K562 (cell line): ENCODE data around the gene CDC45. TPM values are rescaled to one million over a fixed set of nuclear protein-coding genes. Genes with fewer than 3 reads are reported as not detected.

ENCODE experiments used
- ATAC-seq: fragments of 200-7000 bp; cut with Tn5 transposase; 3 replicates; pipeline ENCODE4 v1.9.1; 2020; ENCODE audit warnings: moderate library complexity
- BruUV-seq: library from RNA; stranded (reverse); fragments of 400-500 nt; replicated peaks from 2 replicates; lab custom pipeline; 2021; lab: Mats Ljungman, UMichigan
- CTCF ChIA-PET: fragments of 300-600 bp; formaldehyde crosslinking; extraction: SDS; loops from one replicate; lab custom pipeline; 2021; ENCODE audit warnings: low intra/inter-chr PET ratio; lab: Yijun Ruan, JAX
- POLR2A ChIA-PET: fragments of 300-600, 350-650 bp; sonication (Branson Sonifier 250); formaldehyde crosslinking; extraction: SDS; loops from one replicate; lab custom pipeline; 2021; ENCODE audit warnings: antibody characterized with exemption, inconsistent platforms; lab: Yijun Ruan, JAX
- DNase-seq, 4 experiments: peaks; one replicate each; pipeline versions ENCODE4 v3.0.0 to v3.0.0-alpha.2; 2011 to 2018; ENCODE audit warnings: low spot score in 3 of 4, mixed read lengths in 3 of 4; ENCODE audit errors: extremely low read depth in 1 of 4
- FAIRE-seq: peaks from 2 replicates; lab custom pipeline; 2011; peaks lifted over from hg19 to GRCh38; lab: Jason Lieb, UNC
- H2AFZ ChIP-seq: 2 replicates; pipeline ENCODE4 v1.6.0; 2011; ENCODE audit warnings: low read depth, low read length, control low read depth, inconsistent platforms
- H3K27ac ChIP-seq: fragments of 200-600 bp; 3 replicates; pipeline ENCODE4 v1.8.0; 2011; ENCODE audit warnings: low read depth, mild to moderate bottlenecking, control low read depth, inconsistent platforms, low read length, moderate library complexity, mixed read lengths; ENCODE audit errors: extremely low read depth
- H3K27me3 ChIP-seq, 2 experiments: fragments of 300-600 bp in 1 of 2; 2 replicates in 1 of 2; 3 replicates in 1 of 2; pipeline versions ENCODE4 v1.6.0 to v1.8.0; 2011; ENCODE audit warnings: inconsistent platforms in 2 of 2, low read length in 2 of 2, mild to moderate bottlenecking in 1 of 2, mixed read lengths in 1 of 2, moderate library complexity in 1 of 2; ENCODE audit not compliant: control insufficient read depth in 2 of 2, insufficient read depth in 2 of 2
- H3K36me3 ChIP-seq: fragments of 300-600 bp; 3 replicates; pipeline ENCODE4 v1.8.0; 2011; ENCODE audit warnings: mild to moderate bottlenecking, low read length, inconsistent platforms; ENCODE audit not compliant: control insufficient read depth, insufficient read depth
- H3K4me1 ChIP-seq, 2 experiments: fragments of 200-600 bp in 1 of 2; replicated peaks in 1 of 2; 2 replicates in 1 of 2; 3 replicates in 1 of 2; pipeline versions ENCODE4 v1.5.1 to v1.8.0; 2011; ENCODE audit warnings: inconsistent platforms in 2 of 2, low read length in 2 of 2, mild to moderate bottlenecking in 1 of 2, mixed read lengths in 1 of 2, moderate library complexity in 1 of 2; ENCODE audit not compliant: control insufficient read depth in 2 of 2, insufficient read depth in 2 of 2
- H3K4me2 ChIP-seq: 2 replicates; pipeline ENCODE4 v1.6.1; 2011; ENCODE audit warnings: low read length, control low read depth, inconsistent platforms, mixed read lengths; ENCODE audit not compliant: insufficient read depth
- H3K4me3 ChIP-seq: fragments of 200-600 bp; sonication (generic), shearing (Covaris generic); 2 replicates; pipeline ENCODE4 v1.5.1; 2016; ENCODE audit warnings: control low read depth, inconsistent platforms
- H3K79me2 ChIP-seq: fragments of 200-600 bp; 3 replicates; pipeline ENCODE4 v1.8.0; 2011; ENCODE audit warnings: low read length, inconsistent platforms; ENCODE audit not compliant: control insufficient read depth, insufficient read depth
- H3K9ac ChIP-seq, 2 experiments: 2 replicates each; pipeline versions ENCODE4 v1.6.0 to v1.6.1; 2011; ENCODE audit warnings: low read depth in 2 of 2, low read length in 2 of 2, control low read depth in 1 of 2, inconsistent platforms in 1 of 2, mild to moderate bottlenecking in 1 of 2, mixed read lengths in 1 of 2; ENCODE audit not compliant: insufficient read depth in 1 of 2
- H3K9me1 ChIP-seq: one replicate; pipeline ENCODE4 v1.6.0; 2011; ENCODE audit warnings: inconsistent platforms, mild to moderate bottlenecking, low read length, moderate library complexity; ENCODE audit not compliant: control insufficient read depth, insufficient read depth
- H3K9me3 ChIP-seq: replicated peaks from 2 replicates; pipeline ENCODE4 v1.5.1; 2011; ENCODE audit warnings: low read depth, low read length, inconsistent platforms; ENCODE audit not compliant: control insufficient read depth, insufficient read depth
- H4K20me1 ChIP-seq: replicated peaks from 2 replicates; pipeline ENCODE4 v1.6.1; 2011; ENCODE audit warnings: low read length, inconsistent platforms, mixed read lengths; ENCODE audit not compliant: control insufficient read depth, insufficient read depth
- DLX4 ChIP-seq: fragments of 250-450 bp; sonication (Bioruptor Pico); IDR thresholded peaks from 2 replicates; pipeline ENCODE4 v1.6.1; 2021; ENCODE audit warnings: mild to moderate bottlenecking
- POLR2G ChIP-seq: fragments of 200-400 bp; formaldehyde crosslinking; IDR thresholded peaks from 2 replicates; pipeline ENCODE4 v1.6.1; 2017; ENCODE audit warnings: low read depth, mild to moderate bottlenecking, antibody characterized with exemption, low read length, moderate library complexity
- SIRT6 ChIP-seq: IDR thresholded peaks from one replicate; pipeline ENCODE4 v1.6.1; 2012; ENCODE audit warnings: low read depth, mild to moderate bottlenecking, control low read depth, inconsistent platforms, low read length, moderate library complexity
- ZBTB40 ChIP-seq, 2 experiments: fragments of 450-650 bp in 1 of 2; sonication (generic) in 1 of 2; formaldehyde crosslinking in 1 of 2; IDR thresholded peaks; 2 replicates each; pipeline versions ENCODE4 v1.7.1 to v1.9.0; 2016 to 2022; ENCODE audit warnings: inconsistent platforms in 1 of 2, mild to moderate bottlenecking in 1 of 2, missing genetic modification reagents in 1 of 2
- ZC3H11A ChIP-seq: IDR thresholded peaks from 2 replicates; pipeline ENCODE4 v1.6.1; 2012; ENCODE audit warnings: low read depth, low read length, improper control_type of control experiment
- ZNF217 ChIP-seq: sonication (generic); formaldehyde crosslinking; IDR thresholded peaks from 2 replicates; pipeline ENCODE4 v1.8.0; 2022; ENCODE audit warnings: mild to moderate bottlenecking, missing genetic modification reagents
- ZNF668 ChIP-seq: fragments of 250-450 bp; sonication (Bioruptor Pico); IDR thresholded peaks from 2 replicates; pipeline ENCODE4 v1.8.0; 2022; ENCODE audit warnings: mild to moderate bottlenecking, inconsistent platforms
- WGBS: fragments of 100-300 bp; shearing (Covaris generic); methylation state at CpG from one replicate; pipeline ENCODE4 v1.1.6; 2016; ENCODE audit warnings: low coverage, mixed read lengths; ENCODE audit not compliant: insufficient coverage; ENCODE audit errors: missing lambda C conversion rate; 5-methylcytosine and 5-hydroxymethylcytosine counted together
- in situ Hi-C: fragments of 300-500 bp; cut with MboI; formaldehyde crosslinking; loops from 4 replicates; pipeline ENCODE4 v1.15.0; 2018; ENCODE audit warnings: inconsistent platforms, mixed read lengths
- intact Hi-C: fragments of 100-400 bp; cut with micrococcal nuclease; formaldehyde crosslinking; loops from 2 replicates; pipeline ENCODE4 v1.14.2; 2022
- polyA plus RNA-seq, 8 experiments: library from polyadenylated mRNA; depleted of rRNA in 4 of 8; stranded (reverse) in 5 of 8; unstranded in 3 of 8; fragments of >200 nt; fragmentation: Nextera tagmentation in 2 of 8; fragmentation: Illumina TruSeq in 1 of 8; extraction: Ambion mirVana in 2 of 8; extraction: Trizol in 1 of 8; gene quantifications; 2 replicates each; pipeline versions ENCODE4 v1.2.1 to v1.2.3, GENCODE V29; 2011 to 2014; ENCODE audit warnings: inconsistent platforms in 1 of 8, missing spikeins in 1 of 8
- total RNA-seq, 7 experiments: library from RNA; depleted of rRNA in 6 of 7; stranded (reverse); fragments of >200 nt in 6 of 7; fragmentation: Illumina TruSeq in 2 of 7; extraction: Trizol in 2 of 7; gene quantifications; 2 replicates each; pipeline versions ENCODE4 v1.2.1 to v1.2.3, GENCODE V29; 2011 to 2021; ENCODE audit warnings: low replicate concordance in 1 of 7
- TF ChIP-seq, protein P1 (sequence below): sonication (generic); formaldehyde crosslinking; IDR thresholded peaks from 2 replicates; pipeline ENCODE4 v1.8.0; 2022; ENCODE audit warnings: missing genetic modification reagents, mild to moderate bottlenecking, borderline replicate concordance
- TF ChIP-seq, protein P2 (sequence below): sonication (generic); formaldehyde crosslinking; IDR thresholded peaks from 2 replicates; pipeline ENCODE4 v1.8.1; 2023; ENCODE audit warnings: mild to moderate bottlenecking, missing genetic modification reagents, moderate library complexity

The CDC45 gene
- total and polyA plus RNA-seq, 9 of the 15 experiments (the other 6 are each of a cell fraction or from before 2014, with no cell fraction given): 251 to 580 (median 410) TPM

DNA sequence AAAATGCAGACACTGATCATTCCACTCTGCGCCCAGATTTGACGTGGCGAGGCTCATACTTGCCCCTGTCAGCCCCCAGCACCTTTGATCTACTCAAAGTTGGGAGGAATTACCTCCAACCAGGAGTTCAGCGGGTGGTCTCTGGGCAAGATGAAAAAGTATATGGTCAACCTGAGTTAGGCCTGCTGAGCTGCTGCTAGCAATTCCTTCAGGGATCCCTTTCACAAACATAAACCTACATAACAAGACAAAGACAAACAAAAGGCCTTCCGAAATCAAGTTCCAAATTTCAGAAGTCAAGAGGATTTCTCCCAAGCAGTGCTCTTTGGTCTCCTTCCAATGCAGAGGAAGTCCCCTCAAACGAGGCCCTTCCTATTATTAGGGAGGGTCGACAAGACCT, 23.6 kb downstream of the CDC45 start:
- no peak overlapping the region for H2AFZ ChIP-seq
- FAIRE-seq (no peak), DNase-seq (no peak), ATAC-seq (no peak)
- peaks cover 0 to 5% of the 10 kb centered on the region in 2 experiments; a peak in 1 of 5 replicates for H3K4me1 ChIP-seq
- no peaks in the 10 kb centered on the region for H3K27me3 ChIP-seq
- POLR2A ChIA-PET: interaction anchor here (0.6 to 3.9 kb wide), 14 partner anchors 9 to 161 kb away, joined by 3 to 33 read pairs (median 4); partner anchors contain the start of genes CDC45 and UFD1
- in situ Hi-C loops: loop anchor here (10.0 kb wide), 1 partner anchor 841 kb away; no protein-coding TSS in a partner anchor
- CTCF ChIA-PET: no interaction called here
- H4K20me1 ChIP-seq: peaks cover 10% of the 10 kb centered on the region; the same call in 1 of the 2 replicates
- intact Hi-C loops: no loop called here
- no peaks in the 10 kb centered on the region for H3K79me2 ChIP-seq
- no peaks in the 10 kb centered on the region for H3K9me1 ChIP-seq
- H3K27ac ChIP-seq: no peak overlapping the region
- no peaks in the 10 kb centered on the region for H3K9me3 ChIP-seq
- no peak overlapping the region for H3K9ac ChIP-seq
- no peak overlapping the region for H3K4me2 ChIP-seq
- WGBS: 85% methylated on average over 7 of the region's 7 CpGs
- no peak overlapping the region for H3K4me3 ChIP-seq
- peaks cover 99% of the 10 kb centered on the region; the same call in 2 of the 3 replicates for H3K36me3 ChIP-seq
- BruUV-seq: no TSS peak
- no peak for TF ChIP-seq DLX4
- peak; percentile 0; the same call in 1 of the 2 replicates for TF ChIP-seq POLR2G
- TF ChIP-seq ZBTB40 (IDR thresholded peaks at IDR 0.05): no peak
- TF ChIP-seq ZBTB40 (CRISPR knock-in tag; IDR thresholded peaks at IDR 0.05): no peak
- 0 out of 2 replicates have a peak, but pooled peaks have one; percentile 70 for TF ChIP-seq ZC3H11A
- TF ChIP-seq ZNF217 (CRISPR knock-in tag): no peak
- no peak for TF ChIP-seq SIRT6
- TF ChIP-seq, protein P1, sequence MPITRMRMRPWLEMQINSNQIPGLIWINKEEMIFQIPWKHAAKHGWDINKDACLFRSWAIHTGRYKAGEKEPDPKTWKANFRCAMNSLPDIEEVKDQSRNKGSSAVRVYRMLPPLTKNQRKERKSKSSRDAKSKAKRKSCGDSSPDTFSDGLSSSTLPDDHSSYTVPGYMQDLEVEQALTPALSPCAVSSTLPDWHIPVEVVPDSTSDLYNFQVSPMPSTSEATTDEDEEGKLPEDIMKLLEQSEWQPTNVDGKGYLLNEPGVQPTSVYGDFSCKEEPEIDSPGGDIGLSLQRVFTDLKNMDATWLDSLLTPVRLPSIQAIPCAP (CRISPR knock-in tag): no peak
- TF ChIP-seq ZNF668 (CRISPR knock-in tag): no peak
- TF ChIP-seq, protein P2, sequence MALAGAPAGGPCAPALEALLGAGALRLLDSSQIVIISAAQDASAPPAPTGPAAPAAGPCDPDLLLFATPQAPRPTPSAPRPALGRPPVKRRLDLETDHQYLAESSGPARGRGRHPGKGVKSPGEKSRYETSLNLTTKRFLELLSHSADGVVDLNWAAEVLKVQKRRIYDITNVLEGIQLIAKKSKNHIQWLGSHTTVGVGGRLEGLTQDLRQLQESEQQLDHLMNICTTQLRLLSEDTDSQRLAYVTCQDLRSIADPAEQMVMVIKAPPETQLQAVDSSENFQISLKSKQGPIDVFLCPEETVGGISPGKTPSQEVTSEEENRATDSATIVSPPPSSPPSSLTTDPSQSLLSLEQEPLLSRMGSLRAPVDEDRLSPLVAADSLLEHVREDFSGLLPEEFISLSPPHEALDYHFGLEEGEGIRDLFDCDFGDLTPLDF: 0 out of 2 replicates have a peak, but pooled peaks have one; percentile 22
